GM21786 (cell line): ENCODE results near the gene AFTPH.

Experiments used
- ATAC-seq: cut with Tn5 transposase; IDR thresholded peaks from one replicate; pipeline ENCODE4 v1.9.1; 2021; ENCODE audit not compliant: unreplicated experiment

The AFTPH gene

GRCh38 chr2:64537991-64538390 lies 13.9 kb downstream of the AFTPH start:
- ATAC-seq, result no peak

DNA sequence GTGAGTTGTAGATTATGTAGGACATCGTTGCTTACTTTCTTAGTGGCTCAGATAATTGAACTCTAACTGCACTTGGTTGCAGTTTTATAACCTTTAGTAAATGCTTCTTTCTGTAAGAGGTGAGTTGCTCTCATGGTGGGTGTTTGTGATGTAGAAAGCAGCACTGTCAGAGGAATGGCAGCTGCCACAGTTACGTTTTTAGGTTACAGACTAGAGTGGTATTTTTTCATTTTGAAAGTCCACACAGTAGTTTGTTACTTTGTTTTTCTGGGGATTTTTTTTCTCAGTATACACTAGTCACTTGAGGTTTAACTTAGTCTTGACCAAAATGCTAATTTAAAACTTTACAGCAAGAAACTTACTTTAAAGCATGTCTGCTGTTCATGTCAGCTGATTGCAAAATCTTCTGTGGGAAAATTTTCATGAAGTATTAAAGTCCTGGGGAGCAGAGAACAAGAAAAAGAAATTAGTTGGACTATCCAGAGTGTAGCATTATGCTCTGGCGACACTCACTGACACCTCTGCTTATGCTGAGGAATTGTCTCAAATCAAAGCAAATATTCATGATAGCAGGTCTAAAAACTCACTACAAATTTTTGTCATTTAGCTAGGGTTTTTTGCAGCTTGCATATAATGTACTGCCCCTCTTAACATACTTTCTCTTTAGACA lies 14.8 kb downstream of the AFTPH start:
- peak; percentile 37 for ATAC-seq

DNA sequence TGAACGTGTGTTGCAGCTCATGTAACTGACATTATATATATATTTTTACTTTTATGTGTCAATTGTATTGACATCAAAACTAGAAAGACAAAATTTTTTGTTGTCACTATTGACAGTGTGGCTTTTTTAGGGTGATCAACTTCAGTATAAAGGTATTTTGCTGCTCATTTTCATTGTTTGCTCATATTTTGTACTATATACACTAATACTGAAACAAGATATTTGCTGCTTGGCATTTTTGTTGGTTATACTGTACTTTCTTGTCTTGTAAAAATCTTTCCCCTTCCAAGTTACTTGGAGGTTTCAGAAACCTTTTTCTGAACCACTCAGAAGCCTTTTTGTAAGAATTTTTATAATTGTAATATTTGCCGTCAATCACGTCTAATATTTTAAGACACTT lies 16.5 kb downstream of the AFTPH start:
- ATAC-seq, result no peak

GRCh38 chr2:64541547-64541946 lies 17.4 kb downstream of the AFTPH start:
- ATAC-seq, result no peak

DNA sequence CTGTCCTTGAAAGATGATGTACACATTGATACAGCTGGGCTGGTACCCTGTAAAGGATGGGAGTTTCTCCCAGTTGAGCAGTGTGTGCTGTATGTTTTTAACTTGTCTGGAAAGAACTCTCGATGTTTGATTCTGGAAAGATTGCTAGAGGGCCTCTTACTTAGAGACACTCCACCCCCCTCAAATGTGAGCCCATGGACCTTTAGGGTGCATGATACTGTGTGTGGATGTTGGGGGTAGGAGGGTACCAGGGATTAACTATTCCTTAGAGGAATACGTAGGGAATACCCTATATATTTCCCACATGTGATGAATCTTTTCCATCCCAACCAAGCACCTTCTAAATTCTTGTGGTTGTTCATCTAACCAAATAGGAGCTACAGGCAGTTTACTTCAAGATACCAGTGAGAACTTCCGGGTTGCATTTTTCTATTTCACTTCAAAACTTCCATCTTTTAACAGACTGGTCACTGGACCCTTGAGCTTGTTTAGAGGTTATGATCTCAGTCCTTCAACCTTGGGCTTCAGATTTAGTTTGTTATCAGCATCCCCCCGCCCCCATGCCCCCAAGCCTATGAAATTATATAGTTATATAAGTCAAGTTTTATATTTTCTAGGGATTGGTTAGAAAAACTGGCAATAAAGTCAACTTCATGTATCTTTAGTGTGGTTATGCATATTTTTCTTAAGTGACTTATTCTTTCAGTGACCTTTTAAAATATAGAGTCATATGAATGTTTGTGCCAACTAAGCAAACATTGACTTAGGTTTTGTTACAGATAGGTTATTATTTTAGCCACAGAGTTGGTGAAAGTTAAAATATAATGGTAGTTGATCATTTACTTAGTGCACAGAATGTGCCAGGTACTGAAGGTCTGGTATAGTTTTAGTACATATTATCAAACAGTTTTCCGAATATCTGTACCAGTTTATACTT lies 18.2 kb downstream of the AFTPH start:
- no peak for ATAC-seq

- no peak for ATAC-seq
These were observed 19.0 kb downstream of the AFTPH start for GRCh38 chr2:64543008-64543697.

GRCh38 chr2:64548761-64549160 lies 24.6 kb downstream of the AFTPH start:
- ATAC-seq, result no peak

- ATAC-seq, result no peak
These were observed 25.9 kb downstream of the AFTPH start for GRCh38 chr2:64550042-64550441.

DNA sequence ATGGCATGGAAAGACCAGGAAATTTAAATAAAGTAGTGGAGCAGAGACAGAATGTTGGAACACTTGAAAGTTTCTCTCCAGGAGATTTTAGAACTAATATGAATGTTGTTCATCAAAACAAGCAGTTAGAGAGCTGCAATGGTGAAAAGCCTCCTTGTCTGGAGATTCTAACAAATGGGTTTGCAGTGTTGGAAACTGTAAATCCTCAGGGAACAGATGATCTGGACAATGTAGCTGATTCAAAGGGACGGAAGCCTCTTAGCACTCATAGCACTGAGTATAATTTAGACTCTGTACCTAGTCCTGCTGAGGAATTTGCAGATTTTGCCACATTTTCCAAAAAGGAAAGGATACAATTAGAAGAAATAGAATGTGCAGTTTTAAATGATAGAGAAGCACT lies 27.7 kb downstream of the AFTPH start:
- ATAC-seq, result no peak

DNA sequence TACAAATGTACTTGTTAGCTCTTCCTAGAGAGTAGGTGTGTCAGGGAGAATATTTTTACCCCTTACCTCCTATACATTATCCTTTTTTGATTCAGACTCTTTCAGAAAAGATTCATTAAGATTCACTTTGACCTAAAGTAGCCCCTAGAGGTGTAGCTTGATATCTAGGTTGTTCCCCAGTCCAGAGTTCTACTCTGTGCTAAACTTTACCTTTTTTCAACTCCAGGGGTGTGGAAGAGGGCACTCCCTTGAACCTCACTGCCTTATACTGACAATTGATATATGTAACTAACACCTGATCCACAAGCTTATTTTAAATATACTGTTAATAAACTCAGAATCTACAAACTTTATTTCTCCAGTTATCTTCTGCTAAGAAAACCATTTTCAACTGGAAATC lies 30.0 kb downstream of the AFTPH start:
- ATAC-seq, result no peak

GRCh38 chr2:64558445-64559081 lies 34.4 kb downstream of the AFTPH start:
- no peak for ATAC-seq

DNA sequence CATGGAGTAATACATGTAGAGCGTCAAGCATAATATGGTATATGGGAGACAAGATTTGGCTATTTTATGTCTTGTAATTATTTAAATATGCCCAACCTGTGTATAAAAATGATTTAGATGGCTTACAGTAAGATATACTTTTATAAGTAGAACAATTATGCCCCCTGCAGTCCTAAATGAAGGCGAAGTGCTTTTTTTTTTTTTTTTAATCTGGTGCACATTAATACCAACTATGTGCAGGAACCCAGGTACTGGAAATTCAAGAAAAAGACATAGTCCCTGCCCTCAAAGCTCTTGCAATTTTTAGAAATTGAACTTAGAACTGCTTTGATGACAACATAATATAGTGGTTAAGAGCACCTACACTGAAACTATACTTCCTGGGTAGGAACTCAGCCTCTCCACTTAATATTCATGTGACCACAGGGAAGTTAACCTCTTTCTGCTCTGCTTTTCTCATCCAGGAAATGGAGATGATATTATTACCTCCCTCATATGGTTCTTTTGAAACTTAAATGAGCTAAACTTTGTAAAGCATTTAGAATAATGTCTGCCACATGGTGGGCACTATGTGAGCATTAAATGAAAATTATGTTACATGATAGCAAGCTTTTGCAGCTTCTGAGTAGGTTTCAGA lies 38.1 kb downstream of the AFTPH start:
- ATAC-seq, result no peak

DNA sequence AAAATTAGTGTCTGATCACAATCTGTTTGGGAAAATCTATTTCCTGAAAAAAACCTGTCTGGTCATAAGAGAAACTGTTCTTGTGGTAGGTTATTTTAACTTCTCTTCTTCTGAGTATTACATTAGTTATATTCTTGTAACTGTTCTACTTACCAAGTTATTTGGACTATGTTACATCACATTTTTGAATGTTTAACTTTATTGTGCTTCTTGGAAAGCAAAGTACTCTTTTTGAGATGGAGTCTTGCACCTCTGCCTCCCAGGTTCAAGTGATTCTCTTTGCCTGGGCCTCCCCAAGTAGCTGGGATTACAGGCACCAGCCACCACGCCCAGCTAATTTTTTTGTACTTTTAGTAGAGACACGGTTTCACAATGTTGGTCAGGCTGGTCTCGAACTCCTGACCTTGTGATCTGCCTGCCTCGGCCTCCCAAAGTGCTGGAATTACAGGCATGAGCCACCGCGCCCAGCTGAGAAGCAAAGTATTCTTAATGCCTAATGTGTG lies 39.4 kb downstream of the AFTPH start:
- ATAC-seq, result no peak

DNA sequence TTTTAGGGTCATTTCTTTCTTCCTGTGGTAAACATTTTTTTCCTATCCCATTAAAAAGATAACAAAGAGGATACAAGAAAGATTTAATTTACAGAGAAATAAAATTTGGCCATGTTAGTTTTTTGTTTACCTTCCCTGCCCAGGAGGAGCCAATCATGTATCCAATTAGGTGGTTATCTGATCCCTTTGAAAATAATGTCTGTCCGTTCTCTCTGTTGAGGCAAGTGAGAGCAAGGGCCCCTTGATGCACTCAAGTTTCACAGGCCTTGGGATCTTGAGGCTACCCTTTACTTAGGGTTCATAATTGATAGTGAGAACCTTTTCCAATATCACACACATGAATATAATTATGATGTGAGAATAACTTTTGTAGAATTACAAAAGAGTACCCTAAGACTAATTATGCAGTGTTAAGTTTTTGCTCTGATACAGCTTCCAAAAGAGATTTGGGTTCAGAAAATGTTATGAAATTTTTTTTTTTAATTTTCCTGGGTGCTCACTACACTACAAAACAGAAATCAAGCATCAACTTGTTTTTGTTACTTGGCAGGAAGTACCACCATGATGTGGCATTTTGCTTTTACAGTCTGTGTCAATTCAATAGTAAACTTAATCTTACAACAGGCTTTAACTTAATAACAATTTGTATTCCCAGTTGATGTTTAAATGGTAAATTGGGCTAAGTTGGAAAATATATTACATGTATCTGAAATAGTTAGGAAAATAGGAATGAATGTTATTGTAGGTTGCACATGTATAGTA lies 42.0 kb downstream of the AFTPH start:
- ATAC-seq, result no peak

- ATAC-seq, result no peak
These were observed 43.3 kb downstream of the AFTPH start for GRCh38 chr2:64567473-64567872.

GRCh38 chr2:64568836-64569235 lies 44.7 kb downstream of the AFTPH start:
- ATAC-seq, result no peak

GRCh38 chr2:64574871-64575270 lies 50.7 kb downstream of the AFTPH start:
- no peak for ATAC-seq

- ATAC-seq, result no peak
These were observed 56.9 kb downstream of the AFTPH start for GRCh38 chr2:64581018-64581417.

- no peak for ATAC-seq
These were observed 57.8 kb downstream of the AFTPH start for GRCh38 chr2:64581777-64582539.
